Lung (tissue), 12 donors: Measurements from ENCODE around the gene FRMD1. TPM values are rescaled to one million over a fixed set of nuclear protein-coding genes. Genes with fewer than 3 reads are reported as not detected.

ENCODE experiments used
- ATAC-seq: fragments of 200-7000 bp; cut with Tn5 transposase; one replicate; pipeline ENCODE4 v1.9.1; 2020; ENCODE audit warnings: moderate number of reproducible peaks; ENCODE audit not compliant: insufficient read depth, low FRiP score
- DNase-seq, 3 donors: peaks; one replicate each; pipeline ENCODE4 v3.0.0-alpha.2; 2013 to 2017
- H3K27ac ChIP-seq, 2 donors: one replicate each; pipeline ENCODE4 v1.5.1; 2013; ENCODE audit warnings: mild to moderate bottlenecking in 2 of 2, moderate library complexity in 2 of 2, control low read depth in 1 of 2, inconsistent platforms in 1 of 2, low read depth in 1 of 2, low read length in 1 of 2
- H3K27me3 ChIP-seq, 3 donors: one replicate each; pipeline ENCODE4 v1.5.1; 2013; ENCODE audit warnings: low read length in 2 of 3; ENCODE audit not compliant: control insufficient read depth in 3 of 3, insufficient read depth in 3 of 3
- H3K36me3 ChIP-seq, 4 donors: one replicate each; pipeline ENCODE4 v1.5.1; 2013; ENCODE audit warnings: low read length in 4 of 4, mild to moderate bottlenecking in 1 of 4, moderate library complexity in 1 of 4; ENCODE audit not compliant: control insufficient read depth in 4 of 4, insufficient read depth in 4 of 4
- H3K4me1 ChIP-seq, 5 donors: one replicate each; pipeline ENCODE4 v1.5.1; 2013; ENCODE audit warnings: low read length in 5 of 5, mild to moderate bottlenecking in 2 of 5, moderate library complexity in 1 of 5; ENCODE audit not compliant: control insufficient read depth in 5 of 5, insufficient read depth in 5 of 5
- H3K4me3 ChIP-seq: one replicate; pipeline ENCODE4 v1.5.1; 2013; ENCODE audit warnings: mild to moderate bottlenecking, control low read depth, moderate library complexity
- H3K9ac ChIP-seq, 2 donors: one replicate each; pipeline ENCODE4 v1.5.1; 2013; ENCODE audit warnings: low read length in 2 of 2, control low read depth in 1 of 2; ENCODE audit not compliant: insufficient read depth in 1 of 2
- H3K9me3 ChIP-seq, 4 donors: one replicate each; pipeline ENCODE4 v1.5.1; 2013; ENCODE audit warnings: low read length in 3 of 4, mild to moderate bottlenecking in 1 of 4, moderate library complexity in 1 of 4; ENCODE audit not compliant: control insufficient read depth in 4 of 4, insufficient read depth in 3 of 4
- CTCF ChIP-seq: IDR thresholded peaks from 2 replicates; pipeline ENCODE4 v1.5.1; 2012; ENCODE audit warnings: mild to moderate bottlenecking; ENCODE audit errors: control extremely low read depth, extremely low read depth
- WGBS, 2 donors: extraction: QIAGEN DNeasy Blood & Tissue Kit; methylation state at CpG; one replicate each; pipeline ENCODE4 v1.1.7; 2013; 5-methylcytosine and 5-hydroxymethylcytosine counted together
- polyA plus RNA-seq, 2 donors: library from polyadenylated mRNA; stranded (reverse); fragments of 200-250 nt; gene quantifications; one replicate each; pipeline ENCODE4 v1.2.1, GENCODE V29; 2013
- total RNA-seq, 2 donors: library from RNA; depleted of rRNA in 1 of 2; stranded (reverse); fragments of >200 nt in 1 of 2; gene quantifications; one replicate each; pipeline ENCODE4 v1.2.1, GENCODE V29; 2014 to 2021
- donor health status: control.
- donor health status: control.
- donor health status: Bipolar disorder and iron deficiency.
- donor health status: healthy.
- donor health status: DM: yes; HTN: yes; CAD: no.

The FRMD1 gene
- total and polyA plus RNA-seq, 4 donors = 0.02 to 1.4 (median 0.10) TPM

- no peak for TF ChIP-seq CTCF
- H3K9ac ChIP-seq = no peak overlapping the region
- H3K4me3 ChIP-seq = no peak overlapping the region
- no peaks in the 10 kb centered on the region for H3K4me1 ChIP-seq
- peaks cover 0 to 2% (median 0%) of the 10 kb centered on the region in 4 donors for H3K9me3 ChIP-seq
- WGBS, 2 donors = 87 to 95% methylated on average over 8 of the region's 8 CpGs
- no peak overlapping the region for H3K27ac ChIP-seq
- H3K36me3 ChIP-seq = no peaks in the 10 kb centered on the region
- no peak for ATAC-seq
- DNase-seq = no peak
- H3K27me3 ChIP-seq = no peaks in the 10 kb centered on the region
These were observed 34.2 kb upstream of the FRMD1 start for GRCh38 chr6:168113226-168113625.

- H3K4me1 ChIP-seq = peaks cover 0 to 5% (median 0%) of the 10 kb centered on the region in 5 donors
- ATAC-seq (no peak), DNase-seq (no peak)
- H3K36me3 ChIP-seq = no peaks in the 10 kb centered on the region
- H3K9me3 ChIP-seq = peaks cover 0 to 2% (median 0%) of the 10 kb centered on the region in 4 donors
- no peak overlapping the region for H3K4me3 ChIP-seq
- H3K27me3 ChIP-seq = no peaks in the 10 kb centered on the region
- WGBS, 2 donors = 94 to 96% methylated on average over 6 of the region's 6 CpGs
- no peak for TF ChIP-seq CTCF
- H3K9ac ChIP-seq = no peak overlapping the region
- H3K27ac ChIP-seq = no peak overlapping the region
These were observed 32.9 kb upstream of the FRMD1 start for GRCh38 chr6:168111911-168112310.

GRCh38 chr6:168110437-168110836 is 31.4 kb upstream of the FRMD1 start:
- no peaks in the 10 kb centered on the region for H3K27me3 ChIP-seq
- H3K4me3 ChIP-seq = no peak overlapping the region
- H3K4me1 ChIP-seq = peaks cover 0 to 9% (median 0%) of the 10 kb centered on the region in 5 donors
- H3K36me3 ChIP-seq = no peaks in the 10 kb centered on the region
- no peak for TF ChIP-seq CTCF
- H3K9me3 ChIP-seq = no peaks in the 10 kb centered on the region
- ATAC-seq (no peak), DNase-seq (no peak)
- no peak overlapping the region for H3K27ac ChIP-seq
- H3K9ac ChIP-seq = no peak overlapping the region
- WGBS, 2 donors = 72 to 93% methylated on average over 3 of the region's 3 CpGs

- no peak for TF ChIP-seq CTCF
- Histone ChIP-seq H3K27ac (no peak overlapping the region), H3K36me3 (no peaks in the 10 kb centered on the region), H3K9me3 (no peaks in the 10 kb centered on the region), H3K4me3 (no peak overlapping the region), H3K9ac (no peak overlapping the region), H3K27me3 (no peaks in the 10 kb centered on the region), H3K4me1 (peaks cover 0 to 9% (median 0%) of the 10 kb centered on the region in 5 donors)
- ATAC-seq (no peak), DNase-seq (no peak)
- 92% methylated on average over 12 of the region's 12 CpGs for WGBS, 2 donors
These were observed 30.2 kb upstream of the FRMD1 start for GRCh38 chr6:168109171-168109570.
